ENCODE data around the gene DIPK1C.

DNA sequence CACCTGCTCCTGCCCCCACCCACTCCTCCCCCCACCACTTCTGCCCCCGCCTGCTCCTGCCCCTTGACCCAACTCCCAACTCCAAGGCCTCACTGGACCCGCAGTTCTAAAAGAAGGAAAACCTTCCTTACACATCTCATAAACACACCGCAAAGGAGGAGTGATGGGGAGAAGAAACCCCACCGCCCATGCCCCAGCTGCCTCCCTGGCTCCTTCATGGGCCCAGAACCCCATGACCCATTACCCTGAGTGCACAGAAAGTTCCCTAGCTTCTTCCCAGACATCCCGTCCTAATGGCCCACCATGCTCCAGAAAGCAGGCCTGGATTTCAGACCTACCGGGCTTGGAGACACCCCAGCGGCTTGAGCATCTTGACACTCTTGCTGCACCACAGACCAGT lies 21.2 kb upstream of the DIPK1C start:
- TF ChIP-seq CTCF (IDR thresholded peaks at IDR 0.05) (no peak), EZH2 (IDR thresholded peaks at IDR 0.05) (no peak)

Measured in neural progenitor cell (in vitro differentiated cells).